Urothelium cell line (cell line): ENCODE data around the gene OR4D1.

Source experiments
- DNase-seq: peaks from one replicate; pipeline ENCODE4 v3.0.0; 2011; ENCODE audit warnings: low spot score, mixed read lengths
- FAIRE-seq: peaks from 2 replicates; lab custom pipeline; 2011; peaks lifted over from hg19 to GRCh38; lab: Jason Lieb, UNC

OR4D1 gene

DNA sequence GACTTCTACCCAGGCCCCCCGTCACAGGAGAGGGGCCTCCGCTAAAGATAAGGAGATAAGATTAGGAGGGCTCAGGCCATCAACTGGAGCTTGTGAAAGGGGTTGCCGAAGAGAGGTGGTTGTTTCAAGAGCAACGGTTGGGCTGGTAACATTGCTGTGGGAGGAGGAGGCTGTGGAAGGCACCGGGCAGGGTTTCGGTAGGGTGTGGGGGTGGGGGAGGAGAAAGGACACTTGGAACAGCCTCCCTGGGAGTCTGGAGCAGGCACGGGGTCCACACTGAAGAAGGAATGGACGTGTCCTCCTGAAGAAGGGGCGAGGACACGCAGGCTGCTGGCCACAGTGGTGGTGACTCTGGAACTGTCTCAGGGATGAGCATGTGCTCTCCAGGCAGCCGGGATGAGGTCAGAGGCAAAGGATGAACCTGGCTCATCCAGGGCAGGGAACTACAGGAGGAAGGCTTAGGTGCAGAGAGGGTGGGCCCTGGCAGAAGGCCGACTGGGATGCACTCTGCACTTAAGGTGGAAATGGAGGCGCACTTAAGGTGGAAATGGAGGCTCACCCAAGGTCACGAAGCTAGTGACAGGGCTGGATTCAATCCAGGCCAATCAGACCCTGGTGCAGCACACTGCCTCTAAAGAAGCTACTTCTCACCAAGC, 43.2 kb downstream of the OR4D1 start:
- peak; percentile 56 for DNase-seq
- FAIRE-seq: peak; percentile 46

- no peak for DNase-seq
- FAIRE-seq: no peak
These were observed 44.4 kb downstream of the OR4D1 start, which contains the start of gene EPX for GRCh38 chr17:58192612-58193011. Gene EPX (plus strand): TSS chr17:58192726. CDS start chr17:58192847, 121 bp downstream.

DNA sequence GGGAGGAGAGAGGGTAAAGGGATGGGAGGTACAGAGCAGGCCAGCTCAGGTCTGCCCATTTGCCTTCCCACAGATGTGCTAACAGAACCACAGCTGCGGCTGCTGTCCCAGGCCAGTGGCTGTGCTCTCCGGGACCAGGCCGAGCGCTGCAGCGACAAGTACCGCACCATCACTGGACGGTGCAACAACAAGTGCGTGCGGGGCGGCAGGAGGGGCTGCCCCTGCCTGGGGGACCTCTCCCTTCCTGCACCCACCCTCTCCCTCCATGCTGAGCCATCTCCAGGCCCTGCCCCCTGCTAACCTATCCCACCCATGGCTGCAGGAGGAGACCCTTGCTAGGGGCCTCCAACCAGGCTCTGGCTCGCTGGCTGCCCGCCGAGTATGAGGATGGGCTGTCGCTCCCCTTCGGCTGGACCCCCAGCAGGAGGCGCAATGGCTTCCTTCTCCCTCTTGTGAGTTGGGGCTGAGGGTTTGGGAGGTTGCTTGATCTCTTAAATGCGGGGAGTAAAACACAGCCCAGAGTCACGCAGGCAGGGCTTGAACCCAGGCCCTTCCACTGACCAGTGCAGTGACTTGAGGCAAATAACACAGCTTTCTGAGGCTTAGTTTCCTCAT, 45.6 kb downstream of the OR4D1 start:
- DNase-seq: no peak
- peak; percentile 23 for FAIRE-seq

GRCh38 chr17:58195518-58196123, 47.4 kb downstream of the OR4D1 start:
- DNase-seq (no peak), FAIRE-seq (peak; percentile 79)

DNA sequence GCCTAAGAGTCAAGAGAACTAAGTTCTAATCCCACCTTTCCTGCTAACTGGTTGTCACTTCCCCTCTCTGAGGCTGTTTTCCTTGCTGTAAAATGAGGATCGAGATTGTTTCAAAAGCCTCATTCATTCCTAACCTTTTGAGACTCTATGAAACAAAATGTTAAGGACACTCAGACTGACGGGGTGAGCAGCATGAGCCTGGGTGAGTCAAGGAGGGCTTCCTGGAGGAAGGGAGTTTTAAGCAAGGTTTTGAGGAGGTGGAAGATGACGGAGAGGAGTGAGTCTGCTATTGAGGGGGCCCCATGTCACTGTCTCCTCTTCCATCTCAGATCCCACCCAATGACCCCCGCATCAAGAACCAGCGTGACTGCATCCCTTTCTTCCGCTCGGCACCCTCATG, 48.4 kb downstream of the OR4D1 start:
- DNase-seq (no peak), FAIRE-seq (no peak)

DNA sequence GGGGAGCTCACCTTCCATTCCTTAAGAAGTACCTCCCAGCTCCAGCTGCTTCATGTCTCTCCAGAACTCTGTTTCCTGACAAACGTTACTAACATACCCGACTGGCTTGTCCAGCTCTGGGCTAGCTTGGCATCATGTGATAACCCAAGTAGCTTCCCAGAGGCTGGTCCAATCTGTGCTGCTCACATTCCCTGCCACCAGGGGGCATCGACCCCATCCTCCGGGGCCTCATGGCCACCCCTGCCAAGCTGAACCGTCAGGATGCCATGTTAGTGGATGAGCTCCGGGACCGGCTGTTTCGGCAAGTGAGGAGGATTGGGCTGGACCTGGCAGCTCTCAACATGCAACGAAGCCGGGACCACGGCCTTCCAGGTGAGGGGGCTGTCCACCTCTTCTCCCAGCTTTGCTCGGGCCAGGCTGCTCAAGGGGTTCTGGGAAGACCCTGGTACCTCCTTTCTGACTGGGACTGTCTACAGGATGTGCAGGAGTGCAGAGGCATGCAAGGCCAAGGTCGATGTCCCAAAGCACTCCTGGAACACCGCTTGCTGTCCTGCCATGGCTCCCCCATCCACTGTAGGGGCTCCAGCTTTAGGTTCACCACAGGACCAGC, 51.9 kb downstream of the OR4D1 start:
- DNase-seq (peak; percentile 78), FAIRE-seq (peak; percentile 76)

GRCh38 chr17:58202859-58203258, 54.7 kb downstream of the OR4D1 start:
- FAIRE-seq: peak; percentile 30
- no peak for DNase-seq

DNA sequence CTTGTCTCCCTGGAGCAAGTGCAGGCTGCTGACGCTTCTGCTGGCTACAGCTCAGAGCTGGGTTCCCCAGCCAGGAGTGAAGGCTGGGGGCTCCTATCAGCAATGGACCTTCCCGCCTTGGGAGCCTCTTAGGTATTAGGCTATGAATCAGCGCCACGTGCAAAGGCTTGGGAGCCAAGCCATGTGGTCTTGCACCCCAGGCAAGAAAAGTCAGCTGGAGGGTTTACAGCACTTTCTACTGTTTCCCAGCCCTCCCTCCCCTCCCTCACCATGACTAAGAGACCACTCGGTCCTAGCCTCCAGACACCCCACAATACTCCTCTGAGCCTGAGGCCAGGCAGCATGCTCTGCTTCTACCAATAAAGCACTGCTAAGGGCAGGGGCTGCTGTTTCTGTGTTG, 56.6 kb downstream of the OR4D1 start:
- FAIRE-seq (no peak), DNase-seq (no peak)

GRCh38 chr17:58205936-58206335, 57.8 kb downstream of the OR4D1 start:
- no peak for FAIRE-seq

DNA sequence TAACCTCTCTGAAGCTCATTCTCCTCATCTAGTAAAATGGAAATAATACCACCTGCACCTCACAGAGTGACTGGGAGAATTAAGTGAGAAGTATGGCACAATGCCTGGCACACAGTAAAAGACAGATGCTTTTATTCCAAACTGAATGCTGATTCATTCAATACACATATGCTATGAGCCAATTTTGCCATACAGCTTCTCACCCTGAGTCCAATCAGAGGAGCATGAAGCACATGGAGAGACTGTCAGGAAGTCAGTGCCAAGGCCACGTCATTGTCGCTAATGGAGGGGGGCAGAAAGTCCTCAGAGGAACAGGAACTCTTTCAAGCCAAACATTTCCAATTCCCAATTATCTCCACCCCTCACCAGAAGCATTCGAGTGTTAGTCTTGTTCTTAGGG, 59.3 kb downstream of the OR4D1 start:
- FAIRE-seq: peak; percentile 63

More at GRCh38 chr17:58205936-58206335, 57.8 kb downstream of the OR4D1 start:
- DNase-seq: no peak

GRCh38 chr17:58208344-58208743, 60.2 kb downstream of the OR4D1 start:
- FAIRE-seq (no peak), DNase-seq (no peak)

More for the DNA sequence above, 59.3 kb downstream of the OR4D1 start:
- DNase-seq: no peak
